ENCODE measurements around the gene SUN1. TPM values are rescaled to one million over a fixed set of nuclear protein-coding genes. Genes with fewer than 3 reads are reported as not detected.

SUN1 gene
- total RNA-seq, 2 experiments from 2014 or later: 67.8 to 74.4 TPM

DNA sequence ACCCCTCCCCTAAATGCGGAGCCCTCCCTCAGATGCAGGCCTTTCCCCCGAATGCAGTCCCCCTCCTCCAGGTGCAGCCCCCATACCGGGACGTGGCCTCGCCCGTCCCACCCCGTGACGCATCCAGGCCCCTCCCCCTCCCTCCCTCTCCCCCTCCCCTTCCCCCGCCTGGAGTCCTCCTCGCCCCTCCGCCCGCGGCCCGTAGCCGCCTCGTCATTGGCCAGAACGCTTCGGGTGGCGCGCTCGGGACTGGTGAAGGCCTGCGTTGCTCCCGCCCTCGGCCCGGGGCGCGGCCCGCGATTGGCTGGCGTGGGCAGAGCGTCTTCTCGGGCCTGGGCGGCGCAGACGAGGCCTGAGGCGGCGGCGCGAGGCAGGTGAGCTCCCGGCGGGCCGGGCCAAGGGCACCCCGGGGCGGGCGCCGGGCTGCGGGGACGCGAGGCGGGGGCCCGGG, 16.0 kb upstream of the SUN1 start:
- Mint-ChIP-seq H3K4me1 (ENCODE audit: low read depth) (peaks cover 61% of the 10 kb centered on the region), H3K9me3 (no peaks in the 10 kb centered on the region), H3K27me3 (ENCODE audit: low read depth) (peaks cover 5% of the 10 kb centered on the region), H3K36me3 (ENCODE audit: low read depth) (peaks cover 12% of the 10 kb centered on the region), H3K4me3 (peak overlapping the region; percentile 81), H3K27ac (no peak overlapping the region)
- peak; percentile 98 for DNase-seq
- CTCF ChIA-PET: interaction anchor here (0.8 to 1.9 kb wide), 2 partner anchors 10 to 16 kb away, joined by 4 to 9 read pairs; partner anchors contain the start of gene SUN1
- intact Hi-C loops (cut with micrococcal nuclease): loop anchor here (1.0 to 10.0 kb wide), 5 partner anchors 16 to 668 kb away; partner anchors contain the start of genes COX19, GET4, SUN1 and ZFAND2A

GRCh38 chr7:816751-817671, 15.3 kb upstream of the SUN1 start:
- peak; percentile 71 for DNase-seq
- peaks cover 5% of the 10 kb centered on the region for H3K27me3 Mint-ChIP-seq (ENCODE audit: low read depth)
- intact Hi-C loops (cut with micrococcal nuclease): loop anchor here (1.0 to 10.0 kb wide), 5 partner anchors 15 to 668 kb away; partner anchors contain the start of genes COX19, GET4, SUN1 and ZFAND2A
- peak overlapping the region; percentile 81 for H3K27ac Mint-ChIP-seq
- CTCF ChIA-PET: interaction anchor here (0.8 to 2.0 kb wide), 4 partner anchors 9 to 59 kb away, joined by 3 to 9 read pairs (median 5); partner anchors contain the start of genes GET4 and SUN1
- no peaks in the 10 kb centered on the region for H3K9me3 Mint-ChIP-seq
- H3K4me1 Mint-ChIP-seq (ENCODE audit: low read depth): peaks cover 65% of the 10 kb centered on the region
- peaks cover 12% of the 10 kb centered on the region for H3K36me3 Mint-ChIP-seq (ENCODE audit: low read depth)
- H3K4me3 Mint-ChIP-seq: peak overlapping the region; percentile 91

GRCh38 chr7:818031-818699, 14.1 kb upstream of the SUN1 start:
- peaks cover 5% of the 10 kb centered on the region for H3K27me3 Mint-ChIP-seq (ENCODE audit: low read depth)
- H3K27ac Mint-ChIP-seq: peak overlapping the region; percentile 19
- no peaks in the 10 kb centered on the region for H3K9me3 Mint-ChIP-seq
- peak overlapping the region; percentile 91 for H3K4me3 Mint-ChIP-seq
- H3K4me1 Mint-ChIP-seq (ENCODE audit: low read depth): peaks cover 65% of the 10 kb centered on the region
- CTCF ChIA-PET: interaction anchor here (0.7 to 2.0 kb wide), 4 partner anchors 14 to 58 kb away, joined by 3 to 9 read pairs (median 4); partner anchors contain the start of genes GET4 and SUN1
- no peak for DNase-seq
- intact Hi-C loops (cut with micrococcal nuclease): loop anchor here (10.0 kb wide), 1 partner anchor 347 kb away; the partner anchor contains the start of gene ZFAND2A
- H3K36me3 Mint-ChIP-seq (ENCODE audit: low read depth): peaks cover 12% of the 10 kb centered on the region

DNA sequence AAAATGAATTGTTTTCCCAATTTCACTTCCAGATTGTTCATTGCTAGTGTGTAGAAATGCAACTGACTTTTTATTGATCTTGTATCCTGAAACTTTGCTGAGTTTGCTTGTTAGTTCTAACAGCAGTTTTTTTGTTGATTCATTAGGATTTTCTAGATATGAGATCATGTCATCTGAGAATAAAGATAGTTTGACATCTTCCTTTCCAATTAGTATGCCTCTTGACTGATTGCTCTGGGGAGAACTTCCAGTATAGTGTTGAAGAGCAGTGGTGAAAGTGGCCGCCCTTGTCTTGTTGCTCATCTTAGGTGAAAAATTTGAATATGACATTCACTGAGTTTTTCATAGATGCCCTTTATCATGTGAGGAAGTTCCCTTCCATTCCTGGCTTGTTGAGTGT, 11.9 kb upstream of the SUN1 start:
- Mint-ChIP-seq H3K4me1 (ENCODE audit: low read depth) (peaks cover 62% of the 10 kb centered on the region), H3K36me3 (ENCODE audit: low read depth) (peaks cover 12% of the 10 kb centered on the region), H3K27me3 (ENCODE audit: low read depth) (no peaks in the 10 kb centered on the region), H3K27ac (peak overlapping the region; percentile 80), H3K9me3 (no peaks in the 10 kb centered on the region), H3K4me3 (no peak overlapping the region)
- CTCF ChIA-PET: interaction anchor here (0.9 kb wide), 1 partner anchor 45 kb away, joined by 3 read pairs; no protein-coding TSS in a partner anchor
- peak; percentile 61 for DNase-seq
- intact Hi-C loops (cut with micrococcal nuclease): loop anchor here (1.0 kb wide), 1 partner anchor 12 kb away; the partner anchor contains the start of gene SUN1

GRCh38 chr7:821688-822087, 10.6 kb upstream of the SUN1 start:
- H3K9me3 Mint-ChIP-seq: no peaks in the 10 kb centered on the region
- no peak for DNase-seq
- peaks cover 19% of the 10 kb centered on the region for H3K36me3 Mint-ChIP-seq (ENCODE audit: low read depth)
- peak overlapping the region; percentile 67 for H3K27ac Mint-ChIP-seq
- peaks cover 69% of the 10 kb centered on the region for H3K4me1 Mint-ChIP-seq (ENCODE audit: low read depth)
- CTCF ChIA-PET: no interaction called here
- no peaks in the 10 kb centered on the region for H3K27me3 Mint-ChIP-seq (ENCODE audit: low read depth)
- intact Hi-C loops (cut with micrococcal nuclease): no loop called here
- no peak overlapping the region for H3K4me3 Mint-ChIP-seq

- Mint-ChIP-seq H3K27ac (peak overlapping the region; percentile 60), H3K4me1 (ENCODE audit: low read depth) (peaks cover 65% of the 10 kb centered on the region)
Observed at GRCh38 chr7:822692-823276, 9.5 kb upstream of the SUN1 start.

GRCh38 chr7:823649-824048, 8.6 kb upstream of the SUN1 start:
- Mint-ChIP-seq H3K4me3 (no peak overlapping the region), H3K27ac (no peak overlapping the region), H3K4me1 (ENCODE audit: low read depth) (peaks cover 60% of the 10 kb centered on the region), H3K9me3 (no peaks in the 10 kb centered on the region), H3K36me3 (ENCODE audit: low read depth) (peaks cover 17% of the 10 kb centered on the region), H3K27me3 (ENCODE audit: low read depth) (no peaks in the 10 kb centered on the region)
- intact Hi-C loops (cut with micrococcal nuclease): no loop called here
- DNase-seq: no peak
- CTCF ChIA-PET: no interaction called here

More at GRCh38 chr7:822692-823276, 9.5 kb upstream of the SUN1 start:
- no peak for DNase-seq
- peaks cover 21% of the 10 kb centered on the region for H3K36me3 Mint-ChIP-seq (ENCODE audit: low read depth)
- no peaks in the 10 kb centered on the region for H3K9me3 Mint-ChIP-seq
- CTCF ChIA-PET: interaction anchor here (0.7 kb wide), 1 partner anchor 134 kb away, joined by 3 read pairs; no protein-coding TSS in a partner anchor
- intact Hi-C loops (cut with micrococcal nuclease): no loop called here
- H3K27me3 Mint-ChIP-seq (ENCODE audit: low read depth): no peaks in the 10 kb centered on the region
- no peak overlapping the region for H3K4me3 Mint-ChIP-seq

GRCh38 chr7:824081-824480, 8.2 kb upstream of the SUN1 start:
- CTCF ChIA-PET: no interaction called here
- intact Hi-C loops (cut with micrococcal nuclease): no loop called here
- Mint-ChIP-seq H3K27ac (no peak overlapping the region), H3K36me3 (ENCODE audit: low read depth) (peaks cover 17% of the 10 kb centered on the region), H3K9me3 (no peaks in the 10 kb centered on the region), H3K4me3 (no peak overlapping the region), H3K4me1 (ENCODE audit: low read depth) (peaks cover 63% of the 10 kb centered on the region), H3K27me3 (ENCODE audit: low read depth) (no peaks in the 10 kb centered on the region)
- no peak for DNase-seq

GRCh38 chr7:824664-825063, 7.6 kb upstream of the SUN1 start:
- peaks cover 16% of the 10 kb centered on the region for H3K36me3 Mint-ChIP-seq (ENCODE audit: low read depth)
- peaks cover 59% of the 10 kb centered on the region for H3K4me1 Mint-ChIP-seq (ENCODE audit: low read depth)

GRCh38 chr7:825386-825785, 6.9 kb upstream of the SUN1 start:
- Mint-ChIP-seq H3K4me3 (no peak overlapping the region), H3K9me3 (no peaks in the 10 kb centered on the region), H3K36me3 (ENCODE audit: low read depth) (peaks cover 12% of the 10 kb centered on the region), H3K27me3 (ENCODE audit: low read depth) (no peaks in the 10 kb centered on the region), H3K4me1 (ENCODE audit: low read depth) (peaks cover 59% of the 10 kb centered on the region), H3K27ac (no peak overlapping the region)
- no peak for DNase-seq
- CTCF ChIA-PET: interaction anchor here (1.5 kb wide), 1 partner anchor 9 kb away, joined by 4 read pairs; no protein-coding TSS in a partner anchor
- intact Hi-C loops (cut with micrococcal nuclease): no loop called here

More at GRCh38 chr7:824664-825063, 7.6 kb upstream of the SUN1 start:
- no peaks in the 10 kb centered on the region for H3K9me3 Mint-ChIP-seq
- H3K4me3 Mint-ChIP-seq: no peak overlapping the region
- H3K27me3 Mint-ChIP-seq (ENCODE audit: low read depth): no peaks in the 10 kb centered on the region
- no peak for DNase-seq
- intact Hi-C loops (cut with micrococcal nuclease): no loop called here
- no peak overlapping the region for H3K27ac Mint-ChIP-seq
- CTCF ChIA-PET: no interaction called here

DNA sequence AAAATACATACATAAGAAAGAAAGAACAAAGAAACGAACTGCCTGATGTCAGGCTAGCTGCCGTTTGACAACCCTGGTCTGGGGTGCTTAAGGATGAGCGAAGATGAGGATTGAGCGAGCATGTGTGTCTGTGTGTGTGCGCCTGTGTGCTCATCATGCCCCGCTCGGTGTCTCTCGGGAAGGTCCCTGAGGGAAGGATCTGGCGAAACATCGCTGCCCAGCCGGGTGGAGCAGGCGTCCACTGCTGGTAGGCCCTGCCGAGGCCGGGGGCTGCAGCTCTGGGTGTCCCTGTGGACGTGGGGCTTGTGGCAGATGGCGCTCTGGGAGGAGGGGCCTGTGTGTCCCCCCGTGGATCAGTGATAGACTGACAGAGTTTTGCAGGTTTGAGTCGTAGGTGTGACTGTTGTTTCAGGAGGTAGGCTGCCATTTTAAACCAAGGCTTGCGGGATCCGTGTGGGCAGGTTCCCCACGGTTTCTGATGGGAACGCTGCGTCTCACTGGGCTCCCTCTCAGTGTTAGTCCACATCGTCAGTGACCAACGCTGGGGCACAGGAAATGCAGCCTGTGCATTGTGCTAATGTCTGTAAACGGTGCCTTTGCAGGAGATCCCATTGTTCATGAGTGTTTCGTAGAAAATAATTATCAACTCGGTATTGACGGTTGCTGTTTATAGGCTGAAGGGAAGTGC, 5.9 kb upstream of the SUN1 start:
- CTCF ChIA-PET: interaction anchor here (1.1 to 1.5 kb wide), 2 partner anchors 10 to 47 kb away, joined by 3 to 4 read pairs; no protein-coding TSS in a partner anchor
- no peak for DNase-seq
- peaks cover 8% of the 10 kb centered on the region for H3K36me3 Mint-ChIP-seq (ENCODE audit: low read depth)
- no peaks in the 10 kb centered on the region for H3K9me3 Mint-ChIP-seq
- no peak overlapping the region for H3K27ac Mint-ChIP-seq
- intact Hi-C loops (cut with micrococcal nuclease): no loop called here
- H3K27me3 Mint-ChIP-seq (ENCODE audit: low read depth): no peaks in the 10 kb centered on the region
- no peak overlapping the region for H3K4me3 Mint-ChIP-seq
- H3K4me1 Mint-ChIP-seq (ENCODE audit: low read depth): peaks cover 60% of the 10 kb centered on the region
